Spleen (tissue), 11 donors: ENCODE data around the gene EPHA4. TPM values are rescaled to one million over a fixed set of nuclear protein-coding genes. Genes with fewer than 3 reads are reported as not detected.

Source experiments
- DNase-seq: peaks from one replicate; pipeline ENCODE4 v3.0.0-alpha.2; 2020
- H3K27ac ChIP-seq, 8 donors: fragments of 200-600 bp; sonication (generic) in 7 of 8; 1 replicate in 4 of 8; 2 replicates in 4 of 8; pipeline versions ENCODE4 v1.5.0 to v1.8.0; 2016 to 2021; ENCODE audit warnings: inconsistent platforms in 4 of 8, mild to moderate bottlenecking in 4 of 8, moderate library complexity in 1 of 8
- H3K27me3 ChIP-seq, 7 donors: fragments of 200-600 bp; sonication (generic) in 6 of 7; replicated peaks in 1 of 7; 1 replicate in 4 of 7; 2 replicates in 3 of 7; pipeline versions ENCODE4 v1.5.0 to v1.8.0; 2016 to 2021; ENCODE audit warnings: inconsistent platforms in 3 of 7, mild to moderate bottlenecking in 1 of 7
- H3K36me3 ChIP-seq, 6 donors: fragments of 200-600 bp; sonication (generic) in 5 of 6; 1 replicate in 4 of 6; 2 replicates in 2 of 6; pipeline versions ENCODE4 v1.5.0 to v1.8.0; 2016 to 2021; ENCODE audit warnings: inconsistent platforms in 2 of 6
- H3K4me1 ChIP-seq, 6 donors: fragments of 200-600 bp; sonication (generic) in 5 of 6; 1 replicate in 3 of 6; 2 replicates in 3 of 6; pipeline versions ENCODE4 v1.5.0 to v1.8.0; 2016 to 2021; ENCODE audit warnings: inconsistent platforms in 3 of 6
- H3K4me3 ChIP-seq, 8 donors: fragments of 200-600 bp; sonication (generic) in 7 of 8; 1 replicate in 4 of 8; 2 replicates in 4 of 8; pipeline versions ENCODE4 v1.5.0 to v1.8.0; 2016 to 2021; ENCODE audit warnings: inconsistent platforms in 4 of 8, mild to moderate bottlenecking in 4 of 8, moderate library complexity in 2 of 8
- H3K9me3 ChIP-seq, 8 donors: fragments of 200-600 bp; sonication (generic) in 7 of 8; 1 replicate in 4 of 8; 2 replicates in 4 of 8; pipeline versions ENCODE4 v1.5.0 to v1.8.0; 2016 to 2021; ENCODE audit warnings: inconsistent platforms in 4 of 8
- POLR2A ChIP-seq, 3 donors: fragments of 450-650 bp; IDR thresholded peaks; one replicate each; pipeline ENCODE4 v1.5.1; 2017; ENCODE audit warnings: antibody characterized with exemption in 3 of 3, mild to moderate bottlenecking in 1 of 3
- POLR2AphosphoS5 ChIP-seq, 3 donors: sonication (generic); formaldehyde crosslinking; IDR thresholded peaks; one replicate each; pipeline ENCODE4 v1.5.1; 2017; ENCODE audit warnings: antibody characterized with exemption in 3 of 3
- WGBS, 5 donors: extraction: QIAGEN DNeasy Blood & Tissue Kit in 3 of 5; methylation state at CpG; one replicate each; pipeline versions ENCODE4 v1.1.5 to v1.1.7; 2013 to 2018; 5-methylcytosine and 5-hydroxymethylcytosine counted together
- intact Hi-C: fragments of 100-400 bp; cut with DNase I; formaldehyde crosslinking; loops from one replicate; pipeline ENCODE4 v1.15.0; 2023; ENCODE audit warnings: low total_unique reads
- polyA plus RNA-seq, 3 donors: library from polyadenylated mRNA; stranded (reverse); fragments of 200-250 nt; gene quantifications; one replicate each; pipeline ENCODE4 v1.2.1, GENCODE V29; 2013
- total RNA-seq, 7 donors: library from RNA; depleted of rRNA in 3 of 7; stranded (reverse); fragments of >200 nt in 3 of 7; fragmentation: NEBNext Ultra II Directional in 4 of 7; extraction: Animal tissue kit (Norgen Biotek cat#: 25700) in 4 of 7; gene quantifications; one replicate each; pipeline versions ENCODE4 v1.1.0 to v1.2.1, GENCODE V29; 2016 to 2021
- TF ChIP-seq, protein P1 (sequence below), 11 experiments: fragments of 200-600 bp in 7 of 11; fragments of 450-650 bp in 4 of 11; sonication (generic) in 4 of 11; IDR thresholded peaks in 8 of 11; conservative IDR thresholded peaks in 3 of 11; 1 replicate in 7 of 11; 2 replicates in 4 of 11; pipeline versions ENCODE4 v1.4.0 to v1.8.0; 2016 to 2021; ENCODE audit warnings: antibody characterized with exemption in 11 of 11, inconsistent platforms in 4 of 11, mild to moderate bottlenecking in 1 of 11
- donor health status: healthy with polysubstance abuse.
- donor health status: DM: no; HTN: no; CAD: no; lungs with moderate emphysema.
- donor health status: DM: no; HTN: no; CAD: no.
- donor health status: Bipolar disorder and iron deficiency.
- donor health status: healthy.
- donor health status: DM: no; HTN: no; CAD: no.
- donor health status: DM: yes; HTN: yes; CAD: no.

Gene EPHA4
- total and polyA plus RNA-seq, 10 donors = 0.80 to 21.0 (median 14.0) TPM

DNA sequence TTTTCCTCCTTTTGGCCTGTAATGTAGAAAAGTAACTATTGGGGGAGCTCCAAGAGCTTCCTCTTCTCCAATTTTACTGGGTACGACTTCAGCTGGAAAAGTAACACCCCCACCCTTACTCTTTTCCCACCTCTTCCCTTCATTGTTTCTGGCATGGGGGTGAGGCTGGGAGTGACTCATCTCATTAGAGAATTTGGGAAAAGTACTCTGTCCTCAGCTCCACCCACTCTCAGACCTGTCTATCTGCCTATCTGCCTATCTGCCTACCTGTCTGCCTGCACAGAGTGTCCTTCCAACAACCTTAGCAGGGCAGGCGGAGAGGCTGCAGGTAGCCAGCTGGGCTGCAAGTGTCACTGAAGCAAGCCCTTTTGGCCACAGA, 93.6 kb downstream of the EPHA4 start:
- intact Hi-C loops = no loop called here
- no peaks in the 10 kb centered on the region for H3K27me3 ChIP-seq
- H3K27ac ChIP-seq = no peak overlapping the region

DNA sequence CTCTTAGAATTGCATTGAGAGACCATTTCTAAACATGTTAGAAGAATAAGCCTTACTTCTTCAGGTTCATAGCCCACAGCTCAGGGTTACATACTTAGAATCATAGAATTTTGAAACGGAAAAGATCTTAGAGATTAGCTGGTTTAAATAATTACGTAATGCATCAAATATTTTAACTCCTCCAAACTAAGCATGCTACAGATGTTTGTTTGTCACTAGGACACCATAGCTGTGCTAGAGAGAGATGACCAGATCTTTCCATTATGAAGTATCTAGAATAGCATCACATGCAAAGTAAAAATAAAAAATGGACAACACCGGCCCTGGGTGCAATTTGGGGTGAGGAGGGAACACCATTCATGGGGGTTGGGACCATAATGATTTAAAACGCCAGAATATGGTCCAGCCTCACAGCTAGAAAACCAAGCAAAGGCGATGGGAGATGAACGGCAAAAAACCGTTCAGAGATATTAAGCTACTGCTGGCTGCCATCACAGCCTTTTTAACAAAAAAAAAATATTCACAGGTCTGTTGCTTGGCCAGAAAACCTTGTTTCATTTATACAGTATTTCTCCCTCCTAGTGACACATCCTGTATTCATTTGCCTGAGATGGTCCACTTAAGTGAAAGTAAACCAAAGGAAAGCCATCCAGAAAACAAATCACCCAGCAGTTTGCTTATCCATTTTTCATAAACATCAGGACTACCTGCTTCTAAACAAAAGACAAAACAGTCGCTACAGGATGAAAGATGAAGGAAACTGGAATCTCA, 94.2 kb downstream of the EPHA4 start:
- H3K9me3 ChIP-seq = no peaks in the 10 kb centered on the region
- intact Hi-C loops = no loop called here
- TF ChIP-seq, protein P1, sequence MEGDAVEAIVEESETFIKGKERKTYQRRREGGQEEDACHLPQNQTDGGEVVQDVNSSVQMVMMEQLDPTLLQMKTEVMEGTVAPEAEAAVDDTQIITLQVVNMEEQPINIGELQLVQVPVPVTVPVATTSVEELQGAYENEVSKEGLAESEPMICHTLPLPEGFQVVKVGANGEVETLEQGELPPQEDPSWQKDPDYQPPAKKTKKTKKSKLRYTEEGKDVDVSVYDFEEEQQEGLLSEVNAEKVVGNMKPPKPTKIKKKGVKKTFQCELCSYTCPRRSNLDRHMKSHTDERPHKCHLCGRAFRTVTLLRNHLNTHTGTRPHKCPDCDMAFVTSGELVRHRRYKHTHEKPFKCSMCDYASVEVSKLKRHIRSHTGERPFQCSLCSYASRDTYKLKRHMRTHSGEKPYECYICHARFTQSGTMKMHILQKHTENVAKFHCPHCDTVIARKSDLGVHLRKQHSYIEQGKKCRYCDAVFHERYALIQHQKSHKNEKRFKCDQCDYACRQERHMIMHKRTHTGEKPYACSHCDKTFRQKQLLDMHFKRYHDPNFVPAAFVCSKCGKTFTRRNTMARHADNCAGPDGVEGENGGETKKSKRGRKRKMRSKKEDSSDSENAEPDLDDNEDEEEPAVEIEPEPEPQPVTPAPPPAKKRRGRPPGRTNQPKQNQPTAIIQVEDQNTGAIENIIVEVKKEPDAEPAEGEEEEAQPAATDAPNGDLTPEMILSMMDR (IDR thresholded peaks at IDR 0.05 in 8 of 11, conservative IDR thresholded peaks at IDR 0.05 in 3 of 11) = no peak
- TF ChIP-seq POLR2AphosphoS5 (IDR thresholded peaks at IDR 0.05) (no peak), POLR2A (IDR thresholded peaks at IDR 0.05) (no peak)
- WGBS, 5 donors = 78 to 91% (median 86%) methylated on average over 8 of the region's 8 CpGs
- H3K27ac ChIP-seq = no peak overlapping the region
- DNase-seq = no peak
- H3K36me3 ChIP-seq = peaks cover 0 to 11% (median 0%) of the 10 kb centered on the region in 6 donors
- H3K4me1 ChIP-seq = no peaks in the 10 kb centered on the region
- H3K4me3 ChIP-seq = no peak overlapping the region
- no peaks in the 10 kb centered on the region for H3K27me3 ChIP-seq

More for the DNA sequence above, 93.6 kb downstream of the EPHA4 start:
- WGBS, 5 donors = 72 to 80% (median 74%) methylated on average over 2 of the region's 2 CpGs
- TF ChIP-seq POLR2A (IDR thresholded peaks at IDR 0.05) = no peak
- TF ChIP-seq, protein P1 (IDR thresholded peaks at IDR 0.05 in 8 of 11, conservative IDR thresholded peaks at IDR 0.05 in 3 of 11) = no peak
- TF ChIP-seq POLR2AphosphoS5 (IDR thresholded peaks at IDR 0.05) = no peak
- Histone ChIP-seq H3K4me1 (no peaks in the 10 kb centered on the region), H3K4me3 (no peak overlapping the region), H3K36me3 (peaks cover 0 to 11% (median 0%) of the 10 kb centered on the region in 6 donors), H3K9me3 (no peaks in the 10 kb centered on the region)
- no peak for DNase-seq

DNA sequence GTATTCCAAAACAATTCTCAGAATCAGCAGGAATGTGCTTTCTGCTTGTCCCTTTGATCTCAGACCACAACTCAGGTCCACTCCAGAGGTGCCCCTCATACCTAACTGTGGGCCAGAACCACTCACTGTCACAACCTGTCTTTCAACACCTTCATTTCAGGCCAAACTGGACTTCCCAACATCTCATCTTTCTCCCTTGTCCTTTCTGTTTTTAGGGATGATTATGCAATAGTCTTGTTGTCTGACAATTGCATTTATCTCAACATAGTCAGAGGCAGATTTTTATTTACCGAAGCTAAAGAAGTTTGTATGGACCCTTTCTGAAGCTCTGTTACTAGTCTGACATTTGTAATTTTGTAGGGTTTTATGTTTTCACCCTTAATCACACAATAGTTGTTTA, 95.9 kb downstream of the EPHA4 start:
- no peaks in the 10 kb centered on the region for H3K36me3 ChIP-seq
- no peaks in the 10 kb centered on the region for H3K27me3 ChIP-seq
- no peak for DNase-seq
- intact Hi-C loops = no loop called here
- no peak overlapping the region for H3K4me3 ChIP-seq
- WGBS, 5 donors = 93 to 100% (median 97%) methylated on average over 1 of the region's 1 CpG
- H3K4me1 ChIP-seq = no peaks in the 10 kb centered on the region
- H3K27ac ChIP-seq = no peak overlapping the region
- TF ChIP-seq POLR2A (IDR thresholded peaks at IDR 0.05) = no peak
- TF ChIP-seq, protein P1 (IDR thresholded peaks at IDR 0.05 in 8 of 11, conservative IDR thresholded peaks at IDR 0.05 in 3 of 11) = no peak
- no peak for TF ChIP-seq POLR2AphosphoS5 (IDR thresholded peaks at IDR 0.05)
- no peaks in the 10 kb centered on the region for H3K9me3 ChIP-seq

DNA sequence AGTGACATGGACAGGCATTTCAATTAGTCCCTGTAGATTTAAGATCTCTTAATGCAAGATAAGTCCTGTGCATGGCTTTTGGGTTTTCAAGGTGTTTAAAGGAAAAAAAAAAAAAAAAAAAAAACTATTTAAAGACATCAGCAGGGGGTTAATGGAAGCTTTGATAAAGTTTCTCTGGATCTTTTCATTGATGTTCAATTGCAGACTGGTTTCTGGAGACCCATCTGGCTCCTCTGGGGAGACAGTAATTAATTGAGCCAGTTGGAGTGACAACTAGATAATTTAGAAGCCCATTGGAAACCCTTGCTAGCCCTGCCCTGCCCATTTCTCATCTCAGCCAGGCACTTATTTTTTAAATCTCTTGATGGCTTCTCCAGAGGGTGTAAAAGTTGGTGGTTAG, 98.7 kb downstream of the EPHA4 start:
- Histone ChIP-seq H3K27ac (no peak overlapping the region), H3K4me1 (no peaks in the 10 kb centered on the region), H3K27me3 (no peaks in the 10 kb centered on the region), H3K36me3 (no peaks in the 10 kb centered on the region), H3K4me3 (no peak overlapping the region), H3K9me3 (no peaks in the 10 kb centered on the region)
- no peak for TF ChIP-seq POLR2AphosphoS5 (IDR thresholded peaks at IDR 0.05)
- TF ChIP-seq, protein P1 (IDR thresholded peaks at IDR 0.05 in 8 of 11, conservative IDR thresholded peaks at IDR 0.05 in 3 of 11) = no peak
- no peak for TF ChIP-seq POLR2A (IDR thresholded peaks at IDR 0.05)
- DNase-seq = no peak
- intact Hi-C loops = no loop called here
